Measurements from ENCODE around the gene PER2. TPM values are rescaled to one million over a fixed set of nuclear protein-coding genes. Genes with fewer than 3 reads are reported as not detected.

PER2 gene
- total and polyA plus RNA-seq, 8 donors: 7.7 to 14.2 (median 8.8) TPM

DNA sequence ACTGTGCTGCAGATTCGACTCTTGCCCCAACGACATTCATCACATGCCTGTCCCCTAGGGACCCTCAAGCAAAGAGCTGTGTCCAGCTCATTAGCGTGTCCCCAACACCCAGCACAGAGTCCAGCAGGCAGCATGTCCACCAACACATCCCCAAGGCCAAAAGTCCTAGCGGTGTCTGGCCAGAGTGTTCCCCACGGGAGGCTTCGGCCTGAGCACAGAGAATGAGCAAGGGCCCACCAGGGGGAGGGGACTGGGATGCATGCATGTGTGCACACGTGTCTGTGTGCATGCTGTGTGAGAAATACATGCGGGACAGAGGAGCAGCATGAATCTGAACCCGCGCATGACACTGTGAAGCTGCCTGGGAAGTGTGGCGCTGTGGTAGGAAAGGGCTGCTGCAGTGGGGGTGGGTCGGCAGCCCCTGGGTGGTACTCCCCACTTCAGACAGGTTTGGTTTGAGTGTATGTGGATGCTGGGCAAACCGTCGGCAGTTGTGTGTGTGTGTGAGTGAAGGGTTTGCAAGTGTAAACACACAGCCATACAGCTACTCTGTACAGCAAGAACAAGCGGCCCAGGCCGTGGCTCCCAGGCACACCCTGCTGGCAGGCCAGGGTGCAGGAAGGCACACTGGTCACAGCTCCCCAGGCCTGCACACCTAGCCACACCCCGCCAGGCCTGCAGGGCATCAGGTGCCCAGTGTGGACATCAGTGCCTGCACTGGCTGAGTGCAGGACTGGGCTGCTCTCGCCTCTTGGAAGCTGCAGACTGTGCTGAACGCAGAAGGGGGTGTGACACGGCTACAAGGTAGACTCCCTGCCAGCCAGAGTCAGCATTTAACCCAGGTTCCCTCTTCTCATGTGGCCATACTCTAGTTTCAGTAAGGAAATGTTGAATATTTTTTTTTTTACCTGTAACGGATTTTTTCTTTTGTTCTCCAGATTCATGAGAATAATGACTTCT, 29.1 kb downstream of the PER2 start:
- TF ChIP-seq, protein P1, sequence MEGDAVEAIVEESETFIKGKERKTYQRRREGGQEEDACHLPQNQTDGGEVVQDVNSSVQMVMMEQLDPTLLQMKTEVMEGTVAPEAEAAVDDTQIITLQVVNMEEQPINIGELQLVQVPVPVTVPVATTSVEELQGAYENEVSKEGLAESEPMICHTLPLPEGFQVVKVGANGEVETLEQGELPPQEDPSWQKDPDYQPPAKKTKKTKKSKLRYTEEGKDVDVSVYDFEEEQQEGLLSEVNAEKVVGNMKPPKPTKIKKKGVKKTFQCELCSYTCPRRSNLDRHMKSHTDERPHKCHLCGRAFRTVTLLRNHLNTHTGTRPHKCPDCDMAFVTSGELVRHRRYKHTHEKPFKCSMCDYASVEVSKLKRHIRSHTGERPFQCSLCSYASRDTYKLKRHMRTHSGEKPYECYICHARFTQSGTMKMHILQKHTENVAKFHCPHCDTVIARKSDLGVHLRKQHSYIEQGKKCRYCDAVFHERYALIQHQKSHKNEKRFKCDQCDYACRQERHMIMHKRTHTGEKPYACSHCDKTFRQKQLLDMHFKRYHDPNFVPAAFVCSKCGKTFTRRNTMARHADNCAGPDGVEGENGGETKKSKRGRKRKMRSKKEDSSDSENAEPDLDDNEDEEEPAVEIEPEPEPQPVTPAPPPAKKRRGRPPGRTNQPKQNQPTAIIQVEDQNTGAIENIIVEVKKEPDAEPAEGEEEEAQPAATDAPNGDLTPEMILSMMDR (IDR thresholded peaks at IDR 0.05): no peak
- Histone ChIP-seq H3K27ac (no peak overlapping the region), H3K27me3 (no peaks in the 10 kb centered on the region), H3K4me3 (no peak overlapping the region), H3K4me1 (peaks cover 14 to 21% of the 10 kb centered on the region in 2 donors), H3K36me3 (peaks cover 0 to 74% of the 10 kb centered on the region in 2 donors), H3K9me3 (no peaks in the 10 kb centered on the region)
- ATAC-seq (no peak), DNase-seq (peak in 1 of 4 donors; percentile 68)
- intact Hi-C loops (cut with DNase I): loop anchor here in 1 of 2 donors (10.0 kb wide), 1 partner anchor 405 kb away; the partner anchor contains the start of gene RAMP1

- TF ChIP-seq, protein P1 (IDR thresholded peaks at IDR 0.05): no peak
- H3K4me1 ChIP-seq: peaks cover 4 to 8% of the 10 kb centered on the region in 2 donors
- intact Hi-C loops (cut with DNase I): no loop called here
- DNase-seq: peak in 1 of 4 donors; percentile 22
- no peak overlapping the region for H3K27ac ChIP-seq
- no peaks in the 10 kb centered on the region for H3K27me3 ChIP-seq
- no peaks in the 10 kb centered on the region for H3K9me3 ChIP-seq
- ATAC-seq: no peak
- H3K36me3 ChIP-seq: peaks cover 0 to 87% of the 10 kb centered on the region in 2 donors
- H3K4me3 ChIP-seq: no peak overlapping the region
Measured at GRCh38 chr2:238257786-238258700, 30.4 kb downstream of the PER2 start.

- no peak overlapping the region for H3K4me3 ChIP-seq
- no peaks in the 10 kb centered on the region for H3K4me1 ChIP-seq
- TF ChIP-seq, protein P1 (IDR thresholded peaks at IDR 0.05): peak; percentile 70 to 78
- intact Hi-C loops (cut with DNase I): no loop called here
- no peak overlapping the region for H3K27ac ChIP-seq
- H3K36me3 ChIP-seq: peaks cover 0 to 90% of the 10 kb centered on the region in 2 donors
- no peaks in the 10 kb centered on the region for H3K9me3 ChIP-seq
- DNase-seq: peak in 3 of 4 donors; percentile 80 to 89 (median 83)
- ATAC-seq: peak; percentile 97
- H3K27me3 ChIP-seq: no peaks in the 10 kb centered on the region
Measured at GRCh38 chr2:238256594-238257104, 31.8 kb downstream of the PER2 start.

- TF ChIP-seq, protein P1 (IDR thresholded peaks at IDR 0.05): no peak
- peaks cover 0 to 90% of the 10 kb centered on the region in 2 donors for H3K36me3 ChIP-seq
- intact Hi-C loops (cut with DNase I): no loop called here
Measured at GRCh38 chr2:238256111-238256510, 32.3 kb downstream of the PER2 start.

More at GRCh38 chr2:238256111-238256510, 32.3 kb downstream of the PER2 start:
- ATAC-seq (no peak), DNase-seq (no peak)
- H3K4me1 ChIP-seq: no peaks in the 10 kb centered on the region
- H3K27ac ChIP-seq: no peak overlapping the region
- H3K27me3 ChIP-seq: no peaks in the 10 kb centered on the region
- no peaks in the 10 kb centered on the region for H3K9me3 ChIP-seq
- H3K4me3 ChIP-seq: no peak overlapping the region
